ENCODE results near the gene BLACAT1.
A peak's percentile ranks its signal among the peaks of the same experiment; 100 is the strongest.

BLACAT1 gene

GRCh38 chr1:205442051-205442725 lies 13.7 kb downstream of the BLACAT1 start:
- TF ChIP-seq, protein P1, sequence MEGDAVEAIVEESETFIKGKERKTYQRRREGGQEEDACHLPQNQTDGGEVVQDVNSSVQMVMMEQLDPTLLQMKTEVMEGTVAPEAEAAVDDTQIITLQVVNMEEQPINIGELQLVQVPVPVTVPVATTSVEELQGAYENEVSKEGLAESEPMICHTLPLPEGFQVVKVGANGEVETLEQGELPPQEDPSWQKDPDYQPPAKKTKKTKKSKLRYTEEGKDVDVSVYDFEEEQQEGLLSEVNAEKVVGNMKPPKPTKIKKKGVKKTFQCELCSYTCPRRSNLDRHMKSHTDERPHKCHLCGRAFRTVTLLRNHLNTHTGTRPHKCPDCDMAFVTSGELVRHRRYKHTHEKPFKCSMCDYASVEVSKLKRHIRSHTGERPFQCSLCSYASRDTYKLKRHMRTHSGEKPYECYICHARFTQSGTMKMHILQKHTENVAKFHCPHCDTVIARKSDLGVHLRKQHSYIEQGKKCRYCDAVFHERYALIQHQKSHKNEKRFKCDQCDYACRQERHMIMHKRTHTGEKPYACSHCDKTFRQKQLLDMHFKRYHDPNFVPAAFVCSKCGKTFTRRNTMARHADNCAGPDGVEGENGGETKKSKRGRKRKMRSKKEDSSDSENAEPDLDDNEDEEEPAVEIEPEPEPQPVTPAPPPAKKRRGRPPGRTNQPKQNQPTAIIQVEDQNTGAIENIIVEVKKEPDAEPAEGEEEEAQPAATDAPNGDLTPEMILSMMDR (IDR thresholded peaks at IDR 0.05; ENCODE audit: borderline replicate concordance, control extremely low read depth, extremely low read depth, insufficient read depth, missing control alignments), result no peak
- in situ Hi-C loops (cut with MboI; ENCODE audit: low sequenced_read_pairs, unreplicated experiment), result no loop called here
- no peak for DNase-seq (ENCODE audit: low spot score)

GRCh38 chr1:205441716-205442050 lies 14.2 kb downstream of the BLACAT1 start:
- DNase-seq (ENCODE audit: low spot score), result no peak
- in situ Hi-C loops (cut with MboI; ENCODE audit: low sequenced_read_pairs, unreplicated experiment), result no loop called here
- TF ChIP-seq, protein P1 (IDR thresholded peaks at IDR 0.05; ENCODE audit: borderline replicate concordance, control extremely low read depth, extremely low read depth, insufficient read depth, missing control alignments), result no peak

DNA sequence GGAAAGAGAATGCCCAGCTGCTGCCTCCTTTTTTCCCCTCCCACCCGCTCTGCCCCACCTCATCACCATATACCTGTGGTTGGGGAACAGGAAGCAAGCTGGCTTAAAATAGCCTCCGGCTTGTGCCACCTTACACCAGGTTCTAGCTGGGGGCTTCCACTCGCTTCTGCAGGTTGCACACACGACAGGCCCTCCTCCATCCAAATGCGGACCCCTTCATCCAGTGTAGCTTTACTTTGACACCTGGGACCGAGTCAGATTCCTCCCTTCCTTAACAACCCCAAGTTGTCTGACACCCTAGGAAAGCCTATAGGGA lies 14.6 kb downstream of the BLACAT1 start:
- no peak for DNase-seq (ENCODE audit: low spot score)
- in situ Hi-C loops (cut with MboI; ENCODE audit: low sequenced_read_pairs, unreplicated experiment), result no loop called here
- TF ChIP-seq, protein P1 (IDR thresholded peaks at IDR 0.05; ENCODE audit: borderline replicate concordance, control extremely low read depth, extremely low read depth, insufficient read depth, missing control alignments), result no peak

DNA sequence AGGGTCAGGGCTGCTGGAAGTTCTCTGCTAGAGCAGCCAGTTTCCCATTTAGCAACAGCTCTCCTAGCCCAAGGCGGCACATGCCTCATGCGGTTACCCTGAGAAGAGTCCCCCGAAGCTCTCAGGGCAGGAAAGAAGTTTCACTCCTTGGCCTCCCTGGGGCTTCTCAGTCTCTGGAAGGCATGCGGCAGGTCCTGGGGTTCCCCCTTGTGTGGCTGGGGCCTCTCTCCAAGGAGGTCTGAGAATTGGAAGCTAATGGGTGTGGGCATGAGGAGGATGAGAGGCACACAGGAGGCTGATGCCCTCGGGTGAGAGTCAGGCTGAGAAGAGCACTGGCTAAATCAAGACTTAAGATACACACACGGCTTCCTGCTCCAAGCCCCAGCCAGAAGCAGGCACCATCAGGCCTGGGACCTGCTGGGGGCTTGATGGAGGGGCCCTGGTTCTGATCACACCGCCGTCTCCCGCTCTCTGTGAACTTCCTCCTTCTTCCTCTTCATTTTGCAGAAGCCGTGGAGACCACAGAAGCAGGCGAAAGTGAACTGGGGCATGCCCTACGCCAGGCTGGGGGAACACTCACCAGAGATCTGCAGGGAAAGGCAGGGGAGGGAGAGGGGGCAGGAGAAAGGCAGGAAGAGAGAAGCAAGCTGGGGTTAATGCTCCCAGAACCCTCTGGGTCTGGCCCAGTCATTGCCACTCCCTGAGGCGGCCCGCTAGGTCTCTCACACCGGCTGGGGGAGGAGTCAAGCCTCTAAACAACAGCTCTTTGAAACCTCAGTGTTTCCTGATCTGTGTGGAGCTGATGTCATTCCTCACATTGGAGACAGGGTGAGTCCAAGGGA lies 15.1 kb downstream of the BLACAT1 start:
- DNase-seq (ENCODE audit: low spot score), result peak; percentile 83
- TF ChIP-seq, protein P1 (IDR thresholded peaks at IDR 0.05; ENCODE audit: borderline replicate concordance, control extremely low read depth, extremely low read depth, insufficient read depth, missing control alignments), result no peak
- in situ Hi-C loops (cut with MboI; ENCODE audit: low sequenced_read_pairs, unreplicated experiment), result no loop called here

DNA sequence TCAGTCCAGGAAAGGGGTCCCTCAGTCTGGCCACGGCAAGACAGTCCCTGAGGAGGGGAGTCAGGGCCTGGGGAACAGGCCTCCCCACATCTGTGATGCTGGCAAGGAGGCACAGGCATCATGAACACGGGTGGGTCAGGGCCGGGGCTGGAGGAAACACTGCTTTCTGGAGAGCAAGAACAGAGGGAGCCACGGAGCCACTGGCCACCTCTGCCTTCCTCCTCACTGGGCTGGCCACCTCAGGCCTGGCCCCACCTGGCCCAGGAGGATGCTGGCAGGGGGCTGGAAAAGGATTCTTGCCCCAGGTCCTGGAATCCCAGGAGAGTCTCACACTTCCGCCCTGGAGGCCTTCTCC lies 15.7 kb downstream of the BLACAT1 start:
- TF ChIP-seq, protein P1 (IDR thresholded peaks at IDR 0.05; ENCODE audit: borderline replicate concordance, control extremely low read depth, extremely low read depth, insufficient read depth, missing control alignments), result no peak
- DNase-seq (ENCODE audit: low spot score), result no peak
- in situ Hi-C loops (cut with MboI; ENCODE audit: low sequenced_read_pairs, unreplicated experiment), result no loop called here

GRCh38 chr1:205438213-205439158 lies 17.4 kb downstream of the BLACAT1 start:
- in situ Hi-C loops (cut with MboI; ENCODE audit: low sequenced_read_pairs, unreplicated experiment), result no loop called here
- TF ChIP-seq, protein P1 (IDR thresholded peaks at IDR 0.05; ENCODE audit: borderline replicate concordance, control extremely low read depth, extremely low read depth, insufficient read depth, missing control alignments), result no peak
- DNase-seq (ENCODE audit: low spot score), result no peak

All from GM13976 (cell line).